ENCODE measurements around the gene SUFU. TPM values are rescaled to one million over a fixed set of nuclear protein-coding genes. Genes with fewer than 3 reads are reported as not detected.
A peak's percentile ranks its signal among the peaks of the same experiment; 100 is the strongest.

The SUFU gene
- total RNA-seq, 1 donor from 2014 or later, result 9.9 TPM

DNA sequence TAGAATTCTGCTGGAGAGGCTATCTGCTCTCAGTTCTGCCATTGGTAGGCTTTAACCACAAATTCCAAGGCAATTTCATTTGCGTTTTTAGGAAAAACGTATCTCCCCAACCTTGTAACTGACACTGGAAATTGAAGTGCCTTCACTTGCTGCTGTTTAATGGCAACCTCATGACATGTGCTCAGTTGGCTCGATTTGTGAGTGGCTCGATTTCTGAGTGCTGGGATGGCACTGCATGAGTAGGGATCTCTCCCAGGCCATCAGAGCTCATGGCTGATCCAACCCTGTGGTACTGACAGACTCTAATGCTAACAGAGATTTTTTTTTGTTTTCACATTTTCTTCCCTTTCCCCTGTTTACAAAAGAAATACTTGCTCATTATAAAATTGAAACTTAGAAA lies 56.0 kb downstream of the SUFU start:
- Mint-ChIP-seq H3K4me1 (peaks cover 4% of the 10 kb centered on the region), H3K27me3 (no peaks in the 10 kb centered on the region), H3K27ac (no peak overlapping the region), H3K4me3 (no peak overlapping the region), H3K9me3 (no peaks in the 10 kb centered on the region), H3K36me3 (ENCODE audit: low read depth) (peaks cover 2% of the 10 kb centered on the region)
- intact Hi-C loops (cut with micrococcal nuclease), result no loop called here
- DNase-seq, result no peak

DNA sequence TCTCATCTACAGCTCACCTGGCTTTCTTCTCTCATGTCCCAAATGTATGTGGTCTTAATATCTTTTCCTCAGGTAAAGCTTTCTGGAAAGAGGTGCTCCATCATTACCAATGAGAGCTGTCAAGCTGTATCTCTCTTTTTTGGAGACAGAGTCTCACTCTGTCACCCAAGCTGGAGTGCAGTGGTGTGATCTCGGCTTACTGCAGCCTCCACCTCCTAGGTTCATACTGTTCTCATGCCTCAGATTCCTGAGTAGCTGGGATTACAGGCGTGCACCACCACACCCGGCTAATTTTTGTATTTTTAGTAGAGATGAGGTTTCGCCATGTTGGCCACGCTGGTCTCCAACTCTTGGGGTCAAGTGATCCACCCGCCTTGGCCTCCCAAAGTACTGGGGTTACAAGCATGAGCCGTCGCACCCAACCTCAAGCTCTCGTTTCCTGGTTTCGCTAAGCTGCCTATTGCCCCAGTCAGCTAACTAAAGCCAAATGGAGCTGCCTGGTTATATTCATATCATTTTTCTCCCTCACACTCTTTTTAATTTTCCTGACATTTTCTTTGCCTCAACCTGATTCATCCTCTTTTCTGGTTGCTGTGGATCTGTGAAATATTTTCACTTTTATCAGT lies 60.5 kb downstream of the SUFU start:
- no peak overlapping the region for H3K27ac Mint-ChIP-seq
- DNase-seq, result no peak
- peaks cover 2% of the 10 kb centered on the region for H3K4me1 Mint-ChIP-seq
- intact Hi-C loops (cut with micrococcal nuclease), result no loop called here
- no peak overlapping the region for H3K4me3 Mint-ChIP-seq
- H3K36me3 Mint-ChIP-seq (ENCODE audit: low read depth), result peaks cover 2% of the 10 kb centered on the region
- no peaks in the 10 kb centered on the region for H3K9me3 Mint-ChIP-seq
- H3K27me3 Mint-ChIP-seq, result no peaks in the 10 kb centered on the region

DNA sequence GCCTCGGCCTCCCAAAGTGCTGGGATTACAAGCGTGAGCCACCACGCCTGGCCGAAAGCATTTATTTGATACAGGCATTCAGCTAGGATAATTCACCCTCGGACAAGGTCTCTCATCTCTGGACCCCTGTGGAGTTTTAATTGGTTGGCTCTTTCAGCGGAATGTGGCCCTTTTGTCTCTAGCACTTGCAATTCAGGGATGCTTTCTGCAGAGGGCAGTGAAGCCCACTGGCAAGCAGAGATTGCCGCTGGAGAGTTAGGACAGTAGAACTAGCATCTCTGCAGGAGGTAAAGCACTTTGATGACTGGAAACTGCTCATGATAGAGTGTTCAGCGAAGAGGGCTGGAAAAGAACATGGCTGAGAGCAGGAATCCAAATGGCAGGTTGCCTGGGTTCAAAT lies 62.0 kb downstream of the SUFU start:
- no peaks in the 10 kb centered on the region for H3K9me3 Mint-ChIP-seq
- H3K4me1 Mint-ChIP-seq, result peaks cover 2% of the 10 kb centered on the region
- H3K27me3 Mint-ChIP-seq, result no peaks in the 10 kb centered on the region
- intact Hi-C loops (cut with micrococcal nuclease), result no loop called here
- H3K36me3 Mint-ChIP-seq (ENCODE audit: low read depth), result peaks cover 2% of the 10 kb centered on the region
- no peak overlapping the region for H3K4me3 Mint-ChIP-seq
- DNase-seq, result no peak
- no peak overlapping the region for H3K27ac Mint-ChIP-seq

DNA sequence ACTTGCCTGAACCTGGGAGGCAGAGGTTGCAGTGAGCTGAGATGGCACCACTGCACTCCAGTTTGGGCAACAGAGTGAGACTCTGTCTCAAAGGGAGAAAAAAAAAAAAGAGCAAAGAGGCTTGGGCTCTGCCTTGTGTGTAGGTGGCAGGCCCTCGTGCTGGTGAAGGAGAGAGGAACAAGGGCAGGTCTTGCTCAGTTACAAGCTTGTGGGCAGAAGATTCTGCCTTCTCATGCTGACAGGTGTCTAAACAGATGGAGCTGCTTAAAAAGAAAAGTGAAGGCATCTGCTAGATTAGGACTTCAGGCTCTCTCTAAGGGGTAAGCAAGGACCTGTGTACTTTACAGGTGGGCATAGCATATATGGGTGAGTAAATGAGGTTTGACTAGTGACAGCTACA lies 75.0 kb downstream of the SUFU start:
- Mint-ChIP-seq H3K36me3 (ENCODE audit: low read depth) (no peaks in the 10 kb centered on the region), H3K4me3 (no peak overlapping the region), H3K4me1 (peaks cover 8% of the 10 kb centered on the region), H3K27ac (no peak overlapping the region), H3K27me3 (no peaks in the 10 kb centered on the region), H3K9me3 (no peaks in the 10 kb centered on the region)
- intact Hi-C loops (cut with micrococcal nuclease), result no loop called here
- DNase-seq, result no peak

DNA sequence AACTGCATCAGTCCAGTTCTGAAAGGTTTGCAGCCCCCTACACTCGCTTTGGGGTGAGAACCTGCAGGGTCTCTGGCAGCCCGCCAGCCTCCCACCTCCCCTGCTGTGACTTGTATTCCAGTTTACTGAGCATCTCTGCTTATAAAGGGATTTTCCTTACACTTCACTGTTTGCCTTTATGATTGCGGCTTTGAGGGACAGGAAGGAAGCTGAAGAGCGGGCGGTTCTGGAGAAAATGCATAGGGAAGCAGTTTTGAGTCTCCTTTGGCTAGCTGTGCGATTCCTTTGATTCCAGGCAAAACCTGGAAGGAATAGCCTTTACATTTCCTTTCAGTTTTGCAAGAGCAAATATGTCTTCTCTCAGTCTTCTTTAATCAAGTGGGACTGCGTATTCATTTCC lies 75.6 kb downstream of the SUFU start:
- H3K4me1 Mint-ChIP-seq, result peaks cover 8% of the 10 kb centered on the region
- H3K27ac Mint-ChIP-seq, result no peak overlapping the region
- H3K9me3 Mint-ChIP-seq, result no peaks in the 10 kb centered on the region
- intact Hi-C loops (cut with micrococcal nuclease), result no loop called here
- H3K4me3 Mint-ChIP-seq, result no peak overlapping the region
- DNase-seq, result no peak
- H3K27me3 Mint-ChIP-seq, result no peaks in the 10 kb centered on the region
- H3K36me3 Mint-ChIP-seq (ENCODE audit: low read depth), result no peaks in the 10 kb centered on the region

DNA sequence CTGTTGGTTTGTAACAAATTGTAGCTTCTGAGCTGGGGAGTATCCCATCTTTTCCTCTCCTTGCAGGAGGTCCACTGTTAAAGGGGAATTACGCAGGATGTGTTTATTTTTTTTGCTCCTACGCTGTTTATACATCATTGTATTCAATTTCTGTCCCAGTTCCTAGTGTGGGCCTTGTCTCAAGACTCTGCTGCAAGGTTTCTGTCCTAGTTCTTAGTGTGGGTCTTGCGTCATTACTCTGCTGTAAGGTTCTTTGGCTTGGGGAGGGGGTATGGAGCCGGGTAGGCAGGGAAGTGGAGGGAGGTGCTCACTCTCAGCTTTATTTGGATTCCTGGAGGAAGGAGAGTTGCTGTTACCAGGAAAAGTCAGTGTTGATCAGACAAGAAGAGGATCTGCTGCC lies 76.5 kb downstream of the SUFU start:
- Mint-ChIP-seq H3K4me1 (peaks cover 8% of the 10 kb centered on the region), H3K27me3 (no peaks in the 10 kb centered on the region), H3K36me3 (ENCODE audit: low read depth) (no peaks in the 10 kb centered on the region), H3K27ac (no peak overlapping the region), H3K9me3 (no peaks in the 10 kb centered on the region), H3K4me3 (no peak overlapping the region)
- intact Hi-C loops (cut with micrococcal nuclease), result loop anchor here (5.0 kb wide), 2 partner anchors 188 to 353 kb away; partner anchors contain the start of gene ELOVL3
- no peak for DNase-seq

DNA sequence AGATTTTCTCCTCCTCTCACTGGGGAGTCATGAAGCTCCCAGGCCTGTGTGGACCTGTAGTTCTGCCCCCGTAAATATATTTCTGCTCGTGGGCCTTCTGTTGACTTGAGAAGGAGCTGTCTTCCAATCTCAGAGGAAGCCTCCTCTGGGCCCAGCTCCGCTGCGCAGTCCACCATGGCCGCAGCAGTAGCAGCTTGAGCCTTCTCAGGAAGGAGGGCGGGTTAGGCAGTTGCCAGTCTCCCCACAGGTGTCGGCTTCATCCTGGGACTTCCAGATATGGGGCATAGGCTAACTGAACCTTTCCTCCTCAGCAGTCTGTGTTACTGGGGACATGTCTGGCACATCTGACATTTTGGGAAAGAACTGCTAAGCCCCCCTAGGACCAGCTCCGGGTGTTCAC lies 77.6 kb downstream of the SUFU start:
- no peaks in the 10 kb centered on the region for H3K27me3 Mint-ChIP-seq
- H3K4me3 Mint-ChIP-seq, result no peak overlapping the region
- intact Hi-C loops (cut with micrococcal nuclease), result loop anchor here (5.0 kb wide), 2 partner anchors 189 to 354 kb away; partner anchors contain the start of gene ELOVL3
- no peak overlapping the region for H3K27ac Mint-ChIP-seq
- no peak for DNase-seq
- peaks cover 8% of the 10 kb centered on the region for H3K4me1 Mint-ChIP-seq
- no peaks in the 10 kb centered on the region for H3K9me3 Mint-ChIP-seq
- H3K36me3 Mint-ChIP-seq (ENCODE audit: low read depth), result no peaks in the 10 kb centered on the region

DNA sequence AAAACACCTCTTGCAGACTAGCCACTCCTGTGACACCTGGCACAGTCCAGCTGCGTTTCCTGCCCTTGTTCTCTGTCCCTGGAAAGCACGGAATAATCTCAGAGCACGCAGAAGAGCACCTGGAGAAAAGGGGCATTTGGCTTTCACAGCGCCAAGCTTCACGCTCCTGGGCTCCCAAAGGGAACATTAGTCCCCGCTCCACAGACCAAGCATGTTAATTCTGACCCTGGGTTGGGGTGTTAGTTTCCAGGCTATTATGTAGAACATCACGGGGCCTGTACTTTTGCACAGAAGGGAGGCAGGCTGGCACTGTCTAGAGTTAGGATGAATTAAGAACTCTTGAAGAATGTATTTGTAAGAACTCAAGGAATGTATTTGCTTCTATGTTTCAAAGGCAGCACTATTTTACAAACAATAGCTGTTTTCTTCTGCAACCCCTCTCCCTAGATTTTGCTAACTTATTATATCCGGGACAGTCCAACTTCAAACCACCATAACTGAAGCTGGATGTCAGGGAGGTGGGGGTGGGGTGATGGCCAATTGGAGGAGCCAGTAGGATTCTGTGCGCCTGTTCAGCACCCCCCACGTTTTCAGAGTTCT lies 78.3 kb downstream of the SUFU start:
- no peak overlapping the region for H3K4me3 Mint-ChIP-seq
- H3K9me3 Mint-ChIP-seq, result no peaks in the 10 kb centered on the region
- H3K36me3 Mint-ChIP-seq (ENCODE audit: low read depth), result no peaks in the 10 kb centered on the region
- intact Hi-C loops (cut with micrococcal nuclease), result loop anchor here (5.0 kb wide), 2 partner anchors 190 to 355 kb away; partner anchors contain the start of gene ELOVL3
- H3K4me1 Mint-ChIP-seq, result peaks cover 8% of the 10 kb centered on the region
- H3K27ac Mint-ChIP-seq, result no peak overlapping the region
- DNase-seq, result no peak
- no peaks in the 10 kb centered on the region for H3K27me3 Mint-ChIP-seq

DNA sequence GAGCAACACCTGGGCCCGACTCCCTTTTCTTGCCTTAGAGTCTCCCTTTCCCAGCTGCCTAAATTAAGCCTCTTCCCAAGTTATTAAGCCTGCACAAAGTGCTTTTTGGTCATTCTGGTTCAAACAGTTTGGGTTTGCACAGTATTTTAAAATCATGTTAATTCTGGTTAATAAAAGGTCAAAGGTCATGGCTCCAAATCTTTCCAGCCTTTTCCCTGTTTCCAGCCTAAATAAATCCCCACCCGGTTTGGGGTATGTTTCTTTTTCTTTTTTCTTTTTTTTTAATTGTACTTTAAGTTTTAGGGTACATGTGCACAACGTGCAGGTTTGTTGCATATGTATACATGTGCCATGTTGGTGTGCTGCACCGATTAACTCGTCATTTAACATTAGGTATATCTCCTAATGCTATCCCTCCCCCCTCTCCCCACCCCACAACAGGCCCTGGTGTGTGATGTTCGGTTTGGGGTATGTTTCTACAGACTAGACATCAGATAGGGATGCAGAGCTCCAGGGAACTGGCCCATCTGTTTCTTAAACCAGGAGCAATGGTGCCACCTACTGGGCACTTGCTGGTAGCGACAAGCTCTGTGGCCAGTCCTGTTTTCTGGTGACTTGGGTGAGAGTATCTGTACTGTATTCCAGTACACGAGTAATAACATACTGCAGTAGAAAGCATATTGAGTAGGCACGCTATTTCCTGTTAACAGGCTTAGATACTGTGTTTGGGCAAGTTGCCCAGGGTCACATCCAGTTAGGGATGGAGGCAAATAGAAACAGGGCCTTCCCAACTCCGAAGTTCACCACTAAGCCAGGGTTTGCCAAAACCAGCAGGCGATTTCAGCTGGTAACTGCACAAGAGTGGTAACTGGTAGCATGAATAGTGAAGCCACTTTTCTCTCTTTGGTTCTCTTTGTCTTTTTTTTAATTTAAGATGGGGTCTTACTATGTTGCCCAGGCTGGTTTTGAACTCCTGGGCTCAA lies 80.0 kb downstream of the SUFU start:
- no peak overlapping the region for H3K27ac Mint-ChIP-seq
- peak; percentile 95 for DNase-seq
- no peak overlapping the region for H3K4me3 Mint-ChIP-seq
- H3K27me3 Mint-ChIP-seq, result no peaks in the 10 kb centered on the region
- H3K36me3 Mint-ChIP-seq (ENCODE audit: low read depth), result no peaks in the 10 kb centered on the region
- intact Hi-C loops (cut with micrococcal nuclease), result loop anchor here (1.0 to 5.0 kb wide), 3 partner anchors 80 to 356 kb away; partner anchors contain the start of genes ELOVL3 and SUFU
- H3K9me3 Mint-ChIP-seq, result no peaks in the 10 kb centered on the region
- H3K4me1 Mint-ChIP-seq, result peaks cover 7% of the 10 kb centered on the region

DNA sequence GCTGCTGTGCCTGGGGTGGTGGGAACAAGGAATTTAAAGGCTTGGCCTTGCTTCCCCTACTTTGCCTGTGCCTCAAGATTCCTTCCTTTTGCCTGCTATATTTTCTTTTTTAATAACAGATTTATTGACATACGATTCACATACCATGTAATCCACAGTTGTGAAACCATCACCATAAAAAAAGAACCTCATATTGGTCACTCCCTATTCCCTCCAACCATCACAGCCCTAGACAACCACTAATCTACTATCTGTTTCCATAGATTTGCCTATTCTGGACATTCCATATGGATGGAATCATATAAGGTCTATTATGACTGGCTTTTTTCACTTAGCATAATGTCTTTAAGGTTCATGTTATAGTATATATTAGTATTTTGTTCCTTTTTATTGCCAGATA lies 81.3 kb downstream of the SUFU start:
- H3K4me3 Mint-ChIP-seq, result no peak overlapping the region
- H3K27me3 Mint-ChIP-seq, result no peaks in the 10 kb centered on the region
- peaks cover 4% of the 10 kb centered on the region for H3K4me1 Mint-ChIP-seq
- H3K9me3 Mint-ChIP-seq, result no peaks in the 10 kb centered on the region
- no peak for DNase-seq
- H3K36me3 Mint-ChIP-seq (ENCODE audit: low read depth), result no peaks in the 10 kb centered on the region
- intact Hi-C loops (cut with micrococcal nuclease), result no loop called here
- H3K27ac Mint-ChIP-seq, result no peak overlapping the region

DNA sequence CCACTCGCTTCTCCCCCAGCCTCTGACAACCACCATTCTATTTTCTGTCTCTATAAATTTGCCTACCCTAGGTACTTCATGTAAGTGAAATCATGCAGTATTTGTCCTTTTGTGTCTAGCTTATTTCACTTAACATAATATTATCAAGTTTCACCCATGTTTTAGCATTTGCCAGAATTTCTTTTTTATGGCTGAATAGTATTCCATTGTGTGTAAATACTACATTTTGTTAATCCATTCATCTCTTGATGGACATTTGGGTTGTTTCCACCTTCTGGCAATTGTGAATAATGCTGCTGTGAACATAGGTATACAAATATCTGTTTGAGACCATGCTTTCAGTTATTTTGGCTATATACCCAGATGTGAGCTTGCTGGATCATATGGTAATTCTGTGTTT lies 83.1 kb downstream of the SUFU start:
- H3K9me3 Mint-ChIP-seq, result no peaks in the 10 kb centered on the region
- no peaks in the 10 kb centered on the region for H3K4me1 Mint-ChIP-seq
- no peaks in the 10 kb centered on the region for H3K36me3 Mint-ChIP-seq (ENCODE audit: low read depth)
- no peak overlapping the region for H3K4me3 Mint-ChIP-seq
- DNase-seq, result no peak
- intact Hi-C loops (cut with micrococcal nuclease), result no loop called here
- H3K27ac Mint-ChIP-seq, result no peak overlapping the region
- H3K27me3 Mint-ChIP-seq, result no peaks in the 10 kb centered on the region

DNA sequence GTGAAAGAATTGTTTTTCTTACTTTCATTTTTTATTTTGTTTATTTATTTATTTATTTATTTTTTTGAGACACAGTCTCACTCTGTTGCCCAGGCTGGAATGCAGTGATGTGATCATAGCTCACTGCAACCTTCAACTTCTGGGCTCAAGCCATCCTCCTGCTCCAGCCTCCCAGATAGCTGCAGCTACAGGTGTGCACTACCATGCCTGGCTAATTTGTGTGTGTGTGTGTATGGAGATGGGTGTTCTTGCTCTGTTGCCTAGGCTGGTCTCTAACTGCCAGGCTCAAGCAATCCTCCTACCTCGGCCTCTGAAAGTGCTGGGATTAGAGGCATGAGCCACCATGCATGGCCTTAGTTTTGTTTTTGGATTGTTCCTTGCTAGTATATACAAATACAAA lies 85.1 kb downstream of the SUFU start:
- H3K27me3 Mint-ChIP-seq, result no peaks in the 10 kb centered on the region
- intact Hi-C loops (cut with micrococcal nuclease), result no loop called here
- H3K27ac Mint-ChIP-seq, result no peak overlapping the region
- H3K4me3 Mint-ChIP-seq, result no peak overlapping the region
- no peaks in the 10 kb centered on the region for H3K36me3 Mint-ChIP-seq (ENCODE audit: low read depth)
- H3K9me3 Mint-ChIP-seq, result no peaks in the 10 kb centered on the region
- peaks cover 2% of the 10 kb centered on the region for H3K4me1 Mint-ChIP-seq
- no peak for DNase-seq

DNA sequence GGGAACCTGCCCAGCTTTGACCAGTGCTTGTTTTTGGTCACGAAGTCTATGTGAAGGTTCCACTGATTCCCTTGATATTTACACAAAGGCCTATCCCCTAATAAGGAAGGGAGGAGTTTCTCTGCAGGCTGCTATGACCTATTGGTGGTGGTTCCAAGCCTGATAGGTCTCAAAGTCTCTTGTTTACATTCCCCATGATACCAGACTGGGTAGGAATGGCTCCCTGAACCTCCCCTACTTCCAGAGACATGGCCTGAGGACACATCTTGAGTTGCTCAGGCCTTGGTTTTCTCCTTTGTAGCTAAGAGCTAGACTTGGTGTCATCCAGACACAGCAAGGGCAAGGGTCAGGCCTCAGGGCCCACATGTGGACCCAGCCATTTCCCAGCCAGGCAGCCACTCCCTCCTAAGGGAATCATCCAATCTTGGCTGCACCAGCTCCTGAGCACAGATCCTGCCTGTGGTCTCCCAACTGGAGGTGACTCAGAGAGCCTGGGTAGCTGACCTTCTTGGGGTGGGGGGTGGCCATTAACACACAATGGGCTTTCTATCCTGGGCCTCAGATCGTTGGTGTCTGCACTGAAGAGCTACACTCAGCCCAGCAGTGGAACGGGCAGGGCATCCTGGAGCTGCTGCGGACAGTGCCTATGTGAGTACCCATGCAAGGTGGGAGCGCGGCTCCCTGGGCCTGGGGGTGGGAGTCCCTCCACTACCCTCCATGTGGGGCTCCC lies 89.5 kb downstream of the SUFU start:
- Mint-ChIP-seq H3K27me3 (no peaks in the 10 kb centered on the region), H3K27ac (no peak overlapping the region), H3K4me3 (no peak overlapping the region), H3K36me3 (ENCODE audit: low read depth) (peaks cover 5% of the 10 kb centered on the region), H3K4me1 (peaks cover 2% of the 10 kb centered on the region), H3K9me3 (no peaks in the 10 kb centered on the region)
- DNase-seq, result no peak
- intact Hi-C loops (cut with micrococcal nuclease), result no loop called here

DNA sequence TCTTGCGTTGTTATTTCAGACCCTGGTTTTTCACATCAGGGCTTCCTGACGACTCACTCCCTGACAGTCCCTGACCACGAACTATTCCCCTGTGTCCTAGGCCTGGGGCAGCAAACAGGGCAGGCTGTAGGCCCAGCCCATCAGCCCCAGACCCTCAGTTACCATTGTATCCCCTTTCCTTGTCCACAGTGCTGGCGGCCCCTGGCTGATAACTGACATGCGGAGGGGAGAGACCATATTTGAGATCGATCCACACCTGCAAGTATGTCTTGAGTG lies 90.0 kb downstream of the SUFU start:
- H3K36me3 Mint-ChIP-seq (ENCODE audit: low read depth), result peaks cover 10% of the 10 kb centered on the region
- intact Hi-C loops (cut with micrococcal nuclease), result no loop called here
- peaks cover 2% of the 10 kb centered on the region for H3K4me1 Mint-ChIP-seq
- DNase-seq, result no peak
- H3K27ac Mint-ChIP-seq, result no peak overlapping the region
- H3K27me3 Mint-ChIP-seq, result no peaks in the 10 kb centered on the region
- H3K9me3 Mint-ChIP-seq, result no peaks in the 10 kb centered on the region
- H3K4me3 Mint-ChIP-seq, result no peak overlapping the region
